ENCODE results near the gene NPIPB6. TPM values are rescaled to one million over a fixed set of nuclear protein-coding genes. Genes with fewer than 3 reads are reported as not detected.
"Not testable (repeated sequence)": the region's sequence is repeated elsewhere in the genome, so short reads cannot be mapped to it uniquely, and the experiment has no call there.

NPIPB6 gene
- total and polyA plus RNA-seq, 12 donors = 0.18 to 1.9 (median 1.1) TPM; not detected in 3

DNA sequence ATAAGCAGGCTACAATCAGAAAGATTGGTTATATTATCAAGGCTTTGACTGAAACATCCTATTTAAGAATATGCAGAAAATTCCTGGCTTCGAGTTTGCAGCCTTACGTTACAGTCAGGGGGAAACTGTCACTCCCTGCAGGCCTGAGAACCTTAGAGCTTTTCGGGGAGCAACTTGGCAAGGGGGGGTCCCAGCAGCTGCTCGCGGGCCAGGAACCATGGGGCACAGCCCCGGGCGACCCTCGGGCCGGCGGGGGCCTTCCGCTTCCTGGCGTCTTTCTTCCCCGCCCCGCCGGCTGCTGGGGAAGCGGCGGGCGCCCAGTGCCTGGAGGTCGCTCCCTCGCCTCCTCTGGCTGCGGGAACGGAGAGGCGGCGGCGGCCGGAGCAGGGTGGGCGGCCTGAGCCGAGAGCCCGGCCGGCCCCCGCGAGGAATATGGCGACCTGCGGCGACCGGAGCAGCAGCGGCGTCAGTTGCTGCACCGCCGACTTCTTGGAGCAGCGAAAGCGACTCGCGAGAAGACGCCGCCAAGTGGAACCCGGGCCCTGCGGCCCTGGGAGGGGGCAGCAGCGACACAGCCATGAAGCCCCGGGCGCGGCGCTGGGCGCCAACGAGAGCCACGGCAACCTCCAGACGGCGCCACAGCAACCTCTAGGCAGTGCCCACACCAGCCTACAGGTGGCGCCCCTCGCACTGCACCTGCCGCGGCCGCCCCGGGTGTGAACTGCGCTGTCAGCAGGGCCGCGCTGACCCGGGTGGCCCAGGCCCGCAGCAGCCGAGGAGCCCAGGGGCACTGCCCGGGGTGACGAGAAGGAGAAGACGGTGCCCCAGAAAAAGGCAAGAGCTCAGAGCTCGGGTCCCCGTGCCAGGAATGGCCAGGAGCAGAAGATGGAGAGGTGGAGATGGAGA, 1.2 kb upstream of the NPIPB6 start:
- H3K4me3 ChIP-seq; H3K27me3 ChIP-seq; H3K4me1 ChIP-seq (replicated peaks in 1 of 2); H3K27ac ChIP-seq; H3K36me3 ChIP-seq (replicated peaks in 1 of 2); H3K9me3 ChIP-seq (replicated peaks in 1 of 3); intact Hi-C loops (cut with DNase I): not testable (repeated sequence)
- peak in 1 of 7 donors; percentile 11 for DNase-seq
- WGBS, 4 donors = 2 to 3% (median 2%) methylated on average over 5 to 17 of the region's 75 CpGs; no CpG with 5 or more reads in 1 of the 4 donors

DNA sequence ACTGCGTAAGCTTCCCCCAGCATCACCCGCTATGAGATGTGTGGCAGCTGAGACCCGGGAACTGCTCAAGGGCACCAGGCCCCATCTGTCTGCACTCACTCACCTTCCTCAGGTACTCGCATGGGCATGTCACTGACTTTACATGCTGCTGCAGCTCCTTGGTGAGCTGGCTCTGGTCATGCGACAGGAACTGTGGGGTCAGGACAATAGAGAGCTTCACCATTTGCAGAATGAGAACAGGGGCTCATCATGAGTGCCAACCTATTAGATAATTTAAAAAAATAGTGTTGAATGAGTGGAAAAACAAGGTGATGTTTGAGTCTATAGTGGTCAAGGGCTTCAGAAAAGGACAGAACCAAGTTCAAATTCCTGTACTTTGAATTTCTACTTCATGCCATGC, 708 bp downstream of the NPIPB6 start:
- H3K36me3 ChIP-seq (replicated peaks in 1 of 2); DNase-seq; H3K4me1 ChIP-seq (replicated peaks in 1 of 2); H3K27me3 ChIP-seq; H3K27ac ChIP-seq; H3K4me3 ChIP-seq; intact Hi-C loops (cut with DNase I); H3K9me3 ChIP-seq (replicated peaks in 1 of 3): not testable (repeated sequence)
- 87 to 100% (median 100%) methylated on average over 1 to 2 of the region's 5 CpGs for WGBS, 4 donors

DNA sequence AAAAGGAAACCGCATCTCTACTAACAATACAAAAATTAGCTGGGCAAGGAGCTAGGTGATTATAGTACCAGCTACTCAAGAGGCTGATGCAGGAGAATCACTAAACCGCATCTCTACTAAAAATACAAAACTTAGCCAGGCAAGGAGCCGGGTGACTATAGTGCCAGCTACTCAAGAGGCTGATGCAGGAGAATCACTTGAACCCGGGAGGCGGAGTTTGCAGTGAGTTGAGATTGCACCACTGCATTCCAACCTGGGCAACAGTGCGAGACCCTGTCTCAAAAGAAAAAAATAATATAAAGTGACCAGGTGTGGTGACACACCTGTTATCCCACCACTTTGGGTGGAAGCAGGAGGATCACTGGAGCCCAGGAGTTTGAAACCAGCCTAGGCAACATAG, 25.1 kb downstream of the NPIPB6 start:
- H3K4me1 ChIP-seq (replicated peaks in 1 of 2); H3K9me3 ChIP-seq (replicated peaks in 1 of 3); DNase-seq; H3K4me3 ChIP-seq; H3K36me3 ChIP-seq (replicated peaks in 1 of 2); H3K27me3 ChIP-seq; H3K27ac ChIP-seq; intact Hi-C loops (cut with DNase I): not testable (repeated sequence)
- whole genome bisulfite sequencing, 4 donors = 83 to 90% (median 86%) methylated on average over 4 to 6 of the region's 6 CpGs

DNA sequence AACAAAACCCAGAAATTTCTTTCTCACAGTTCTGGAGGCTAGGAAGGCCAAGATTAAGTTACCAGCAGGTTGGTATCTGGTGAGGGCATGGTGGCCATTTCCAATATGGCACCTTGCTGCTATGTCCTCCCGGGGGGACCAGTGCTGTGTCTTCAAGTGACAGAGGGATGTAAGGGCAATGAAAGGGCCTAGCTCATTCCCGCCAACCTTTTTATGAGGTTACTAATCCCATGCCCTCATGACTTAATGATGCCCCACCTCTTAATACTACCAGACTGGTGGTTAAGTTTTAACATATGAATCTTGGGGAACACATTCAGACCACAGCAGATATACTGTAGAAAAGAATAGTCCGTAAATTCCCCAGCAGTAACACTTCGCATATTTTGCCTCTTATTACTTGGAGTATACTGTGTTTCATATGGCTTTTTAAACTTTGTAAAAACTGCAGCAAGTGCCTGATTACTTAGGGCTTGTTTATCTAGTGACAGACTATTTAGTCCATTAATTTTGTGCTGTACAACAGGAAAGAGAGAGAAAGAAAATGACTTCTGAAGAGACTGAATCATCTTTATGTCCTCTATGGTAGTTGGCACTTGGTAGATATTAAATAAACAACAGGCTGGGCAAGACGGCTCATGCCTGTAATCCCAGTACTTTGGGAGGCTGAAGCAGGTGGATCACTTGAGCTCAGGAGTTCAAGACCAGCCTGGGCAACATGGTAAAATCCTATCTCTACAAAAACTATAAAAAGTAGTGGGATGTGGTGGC, 26.2 kb downstream of the NPIPB6 start:
- H3K27ac ChIP-seq; H3K36me3 ChIP-seq (replicated peaks in 1 of 2); H3K4me1 ChIP-seq (replicated peaks in 1 of 2); H3K9me3 ChIP-seq (replicated peaks in 1 of 3); H3K27me3 ChIP-seq; H3K4me3 ChIP-seq; DNase-seq; intact Hi-C loops (cut with DNase I): not testable (repeated sequence)
- 74 to 78% (median 75%) methylated on average over 3 to 5 of the region's 5 CpGs for WGBS, 4 donors

DNA sequence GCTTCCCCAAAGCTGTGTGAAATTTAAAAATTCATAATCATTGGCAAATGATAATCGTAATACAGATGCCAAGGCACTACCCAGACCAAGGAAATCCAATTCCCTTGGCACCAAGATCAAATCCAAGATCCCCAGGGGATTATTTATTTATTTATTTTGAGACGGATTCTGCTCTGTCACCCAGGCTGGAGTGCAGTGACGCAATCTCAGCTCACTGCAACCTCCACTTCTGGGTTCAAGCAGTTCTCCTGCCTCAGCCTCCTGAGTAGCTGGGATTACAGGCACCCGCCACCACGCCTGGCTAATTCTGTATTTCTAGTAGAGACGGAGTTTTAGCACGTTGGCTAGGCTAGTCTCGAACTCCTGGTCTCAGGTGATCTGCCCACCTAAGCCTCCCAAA, 27.6 kb downstream of the NPIPB6 start:
- DNase-seq; H3K27ac ChIP-seq; intact Hi-C loops (cut with DNase I); H3K4me1 ChIP-seq (replicated peaks in 1 of 2); H3K9me3 ChIP-seq (replicated peaks in 1 of 3); H3K4me3 ChIP-seq; H3K36me3 ChIP-seq (replicated peaks in 1 of 2); H3K27me3 ChIP-seq: not testable (repeated sequence)
- WGBS, 4 donors = 84 to 90% (median 89%) methylated on average over 5 to 8 of the region's 8 CpGs

DNA sequence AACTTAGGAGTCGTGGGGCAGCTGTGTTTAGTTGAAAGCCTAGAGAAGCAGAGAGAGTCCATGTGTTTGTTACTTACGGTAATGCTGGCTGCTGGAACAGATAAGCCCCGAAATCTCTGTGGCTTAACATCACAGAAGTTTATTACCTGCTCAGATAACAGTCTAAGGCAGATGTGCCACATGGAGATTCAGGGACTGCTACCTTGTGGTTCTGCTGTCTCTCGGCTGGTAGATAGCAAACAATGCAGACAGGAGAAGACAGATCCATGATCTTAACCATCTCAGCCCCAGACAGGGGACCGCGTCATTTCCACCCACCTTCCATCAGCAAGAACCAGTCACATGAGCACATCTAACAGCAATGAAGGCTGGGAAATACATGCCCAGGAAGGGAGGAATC, 30.7 kb downstream of the NPIPB6 start:
- DNase-seq; intact Hi-C loops (cut with DNase I); H3K4me3 ChIP-seq; H3K27ac ChIP-seq; H3K36me3 ChIP-seq (replicated peaks in 1 of 2); H3K9me3 ChIP-seq (replicated peaks in 1 of 3); H3K27me3 ChIP-seq; H3K4me1 ChIP-seq (replicated peaks in 1 of 2): not testable (repeated sequence)
- 75 to 92% (median 80%) methylated on average over 2 to 6 of the region's 6 CpGs for WGBS, 4 donors

DNA sequence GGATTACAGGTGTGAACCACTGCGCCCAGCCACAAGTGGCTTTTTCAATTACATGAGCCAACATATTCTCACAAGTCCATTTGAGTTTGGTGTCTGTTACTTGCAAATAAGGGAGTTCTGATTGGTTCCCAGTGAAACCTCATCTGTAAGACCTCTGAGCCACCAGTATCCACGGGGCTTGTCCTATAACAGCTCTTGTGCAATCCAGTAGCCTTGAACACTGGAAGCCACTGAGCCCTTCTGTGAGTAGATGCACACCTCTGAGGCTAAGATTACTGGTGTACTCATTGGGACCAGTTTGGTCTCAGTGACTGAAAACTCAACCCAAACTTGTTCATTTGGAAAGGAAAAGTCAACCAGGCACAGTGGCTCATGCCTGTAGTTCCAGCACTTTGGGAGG, 32.3 kb downstream of the NPIPB6 start:
- intact Hi-C loops (cut with DNase I) = not testable (repeated sequence)
- 59 to 83% (median 67%) methylated on average over 2 of the region's 2 CpGs for WGBS, 4 donors
- DNase-seq = peak in 2 of 7 donors; percentile 8 to 29

DNA sequence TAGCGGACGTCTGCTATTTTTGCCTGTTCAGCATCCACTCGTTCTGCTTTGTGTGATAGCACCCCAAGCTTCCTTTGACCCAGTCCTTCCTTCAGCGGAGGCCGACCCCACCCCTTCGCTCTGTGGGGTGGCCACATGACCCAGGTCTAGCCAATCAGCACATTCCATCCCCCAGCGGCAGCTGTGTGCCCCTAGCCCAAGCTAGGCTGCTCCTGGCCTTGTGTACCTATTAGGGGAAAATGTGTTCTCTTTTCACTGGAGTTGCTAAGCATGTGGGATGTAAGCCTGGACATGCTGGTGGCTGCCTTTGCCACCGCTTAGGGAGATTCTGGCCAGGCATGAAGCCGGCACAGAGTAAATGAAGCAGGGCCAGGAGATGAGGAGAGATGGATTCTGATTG, 33.1 kb downstream of the NPIPB6 start:
- H3K27ac ChIP-seq; H3K27me3 ChIP-seq; H3K4me1 ChIP-seq (replicated peaks in 1 of 2); H3K9me3 ChIP-seq (replicated peaks in 1 of 3); intact Hi-C loops (cut with DNase I); H3K4me3 ChIP-seq; H3K36me3 ChIP-seq (replicated peaks in 1 of 2): not testable (repeated sequence)
- WGBS, 4 donors = 28 to 51% (median 45%) methylated on average over 7 to 8 of the region's 9 CpGs
- DNase-seq = peak in 1 of 7 donors; percentile 30

More for the DNA sequence above, 32.3 kb downstream of the NPIPB6 start:
- H3K36me3 ChIP-seq (replicated peaks in 1 of 2); H3K27ac ChIP-seq; H3K4me1 ChIP-seq (replicated peaks in 1 of 2); H3K4me3 ChIP-seq; H3K27me3 ChIP-seq; H3K9me3 ChIP-seq (replicated peaks in 1 of 3): not testable (repeated sequence)

All from adrenal gland (tissue), 12 donors.